ENCODE measurements around the gene ADAT3. TPM values are rescaled to one million over a fixed set of nuclear protein-coding genes. Genes with fewer than 3 reads are reported as not detected.

The ADAT3 gene
- total RNA-seq, 1 donor from 2014 or later = 2.4 TPM

DNA sequence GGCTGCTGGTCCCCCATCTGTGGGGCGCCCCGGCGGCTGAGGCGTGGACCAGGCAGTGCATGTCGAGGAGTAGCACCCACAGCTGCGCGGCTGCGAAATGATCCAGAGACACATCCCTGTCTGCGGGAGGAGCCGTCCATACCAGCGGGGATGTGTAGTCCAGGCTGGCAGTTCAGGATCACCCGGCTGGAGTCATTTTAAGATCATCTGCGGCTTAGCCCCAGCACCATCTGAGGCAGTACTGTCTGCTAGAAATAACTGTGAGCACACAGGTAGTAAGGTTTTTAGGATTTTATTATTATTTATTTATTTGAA is 3.1 kb downstream of the ADAT3 start:
- Histone ChIP-seq H3K4me1 (peaks cover 13% of the 10 kb centered on the region), H3K4me2 (no peak overlapping the region), H3K4me3 (no peak overlapping the region), H3K79me2 (ENCODE audit: low read depth) (peaks cover 78% of the 10 kb centered on the region), H3K9me3 (ENCODE audit: low read depth) (no peaks in the 10 kb centered on the region), H3K27ac (no peak overlapping the region), H3K27me3 (no peaks in the 10 kb centered on the region), H3K36me3 (no peaks in the 10 kb centered on the region), H3F3A (ENCODE audit: low read depth) (peaks cover 23% of the 10 kb centered on the region), H3K9ac (no peak overlapping the region), H2AFZ (replicated peaks) (no peak overlapping the region), H4K20me1 (ENCODE audit: low read depth) (peaks cover 63% of the 10 kb centered on the region)
- Mint-ChIP-seq H3K27me3 (ENCODE audit: insufficient read depth, low read depth) (peaks cover 6% of the 10 kb centered on the region), H3K36me3 (peaks cover 7% of the 10 kb centered on the region), H3K9me3 (no peaks in the 10 kb centered on the region), H3K4me1 (peaks cover 22% of the 10 kb centered on the region), H3K27ac (no peak overlapping the region), H3K4me3 (no peak overlapping the region)
- DNase-seq (ENCODE audit: low spot score) = no peak
- TF ChIP-seq EZH2 (IDR thresholded peaks at IDR 0.05) (no peak), EZH2phosphoT487 (IDR thresholded peaks at IDR 0.05) (no peak)
- TF ChIP-seq, protein P1, sequence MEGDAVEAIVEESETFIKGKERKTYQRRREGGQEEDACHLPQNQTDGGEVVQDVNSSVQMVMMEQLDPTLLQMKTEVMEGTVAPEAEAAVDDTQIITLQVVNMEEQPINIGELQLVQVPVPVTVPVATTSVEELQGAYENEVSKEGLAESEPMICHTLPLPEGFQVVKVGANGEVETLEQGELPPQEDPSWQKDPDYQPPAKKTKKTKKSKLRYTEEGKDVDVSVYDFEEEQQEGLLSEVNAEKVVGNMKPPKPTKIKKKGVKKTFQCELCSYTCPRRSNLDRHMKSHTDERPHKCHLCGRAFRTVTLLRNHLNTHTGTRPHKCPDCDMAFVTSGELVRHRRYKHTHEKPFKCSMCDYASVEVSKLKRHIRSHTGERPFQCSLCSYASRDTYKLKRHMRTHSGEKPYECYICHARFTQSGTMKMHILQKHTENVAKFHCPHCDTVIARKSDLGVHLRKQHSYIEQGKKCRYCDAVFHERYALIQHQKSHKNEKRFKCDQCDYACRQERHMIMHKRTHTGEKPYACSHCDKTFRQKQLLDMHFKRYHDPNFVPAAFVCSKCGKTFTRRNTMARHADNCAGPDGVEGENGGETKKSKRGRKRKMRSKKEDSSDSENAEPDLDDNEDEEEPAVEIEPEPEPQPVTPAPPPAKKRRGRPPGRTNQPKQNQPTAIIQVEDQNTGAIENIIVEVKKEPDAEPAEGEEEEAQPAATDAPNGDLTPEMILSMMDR (IDR thresholded peaks at IDR 0.05) = no peak

GRCh38 chr19:1909761-1910080 is 4.5 kb downstream of the ADAT3 start:
- Histone ChIP-seq H3K4me3 (no peak overlapping the region), H3K4me2 (no peak overlapping the region), H3F3A (ENCODE audit: low read depth) (peaks cover 12% of the 10 kb centered on the region), H4K20me1 (ENCODE audit: low read depth) (peaks cover 77% of the 10 kb centered on the region), H3K4me1 (peaks cover 7% of the 10 kb centered on the region), H3K36me3 (no peaks in the 10 kb centered on the region), H3K27me3 (no peaks in the 10 kb centered on the region), H3K27ac (no peak overlapping the region), H2AFZ (replicated peaks) (no peak overlapping the region), H3K9me3 (ENCODE audit: low read depth) (no peaks in the 10 kb centered on the region), H3K9ac (no peak overlapping the region), H3K79me2 (ENCODE audit: low read depth) (peaks cover 92% of the 10 kb centered on the region)
- no peak overlapping the region for H3K4me3 Mint-ChIP-seq
- H3K27me3 Mint-ChIP-seq (ENCODE audit: insufficient read depth, low read depth) = peaks cover 5% of the 10 kb centered on the region
- peaks cover 6% of the 10 kb centered on the region for H3K36me3 Mint-ChIP-seq
- H3K27ac Mint-ChIP-seq = no peak overlapping the region
- no peak for DNase-seq (ENCODE audit: low spot score)
- H3K4me1 Mint-ChIP-seq = peaks cover 9% of the 10 kb centered on the region
- no peaks in the 10 kb centered on the region for H3K9me3 Mint-ChIP-seq
- TF ChIP-seq, protein P1 (IDR thresholded peaks at IDR 0.05) = no peak
- TF ChIP-seq EZH2phosphoT487 (IDR thresholded peaks at IDR 0.05) = no peak
- no peak for TF ChIP-seq EZH2 (IDR thresholded peaks at IDR 0.05)

DNA sequence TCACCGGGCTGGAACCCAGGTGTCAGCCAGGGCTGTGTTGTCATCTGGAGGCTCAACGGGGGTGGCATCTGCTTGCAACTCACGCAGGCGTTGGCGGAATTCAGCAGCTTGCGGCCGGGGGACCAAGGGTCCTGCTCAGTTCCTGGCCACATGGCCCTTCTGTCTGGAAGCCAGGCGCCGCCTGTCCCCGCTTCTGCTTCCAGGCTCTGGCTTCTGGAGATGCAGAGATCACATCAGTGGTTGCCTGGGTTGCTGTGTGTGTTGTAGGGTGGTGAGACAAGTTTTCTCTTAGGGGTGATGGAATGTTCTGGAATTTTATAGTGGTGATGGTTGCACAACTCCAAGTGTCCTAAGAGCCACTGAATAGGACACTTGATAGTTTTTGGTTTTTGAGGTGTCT is 5.0 kb downstream of the ADAT3 start:
- no peak overlapping the region for H3K4me3 Mint-ChIP-seq
- H4K20me1 ChIP-seq (ENCODE audit: low read depth) = peaks cover 80% of the 10 kb centered on the region

More for the DNA sequence above, 5.0 kb downstream of the ADAT3 start:
- TF ChIP-seq, protein P1 (IDR thresholded peaks at IDR 0.05) = no peak
- TF ChIP-seq EZH2 (IDR thresholded peaks at IDR 0.05) = no peak
- TF ChIP-seq EZH2phosphoT487 (IDR thresholded peaks at IDR 0.05) = no peak
- H3K36me3 Mint-ChIP-seq = peaks cover 6% of the 10 kb centered on the region
- peaks cover 9% of the 10 kb centered on the region for H3K4me1 Mint-ChIP-seq
- Histone ChIP-seq H3K4me1 (peaks cover 6% of the 10 kb centered on the region), H3K4me3 (no peak overlapping the region), H3F3A (ENCODE audit: low read depth) (peaks cover 10% of the 10 kb centered on the region), H3K9me3 (ENCODE audit: low read depth) (no peaks in the 10 kb centered on the region), H3K79me2 (ENCODE audit: low read depth) (peaks cover 96% of the 10 kb centered on the region), H2AFZ (replicated peaks) (no peak overlapping the region), H3K27me3 (no peaks in the 10 kb centered on the region), H3K4me2 (no peak overlapping the region), H3K27ac (no peak overlapping the region), H3K9ac (no peak overlapping the region), H3K36me3 (no peaks in the 10 kb centered on the region)
- no peaks in the 10 kb centered on the region for H3K9me3 Mint-ChIP-seq
- H3K27me3 Mint-ChIP-seq (ENCODE audit: insufficient read depth, low read depth) = peaks cover 4% of the 10 kb centered on the region
- peak overlapping the region; percentile 4 for H3K27ac Mint-ChIP-seq
- DNase-seq (ENCODE audit: low spot score) = no peak
